Glutamatergic neuron (in vitro differentiated cells): ENCODE measurements around the gene TOM1L2. TPM values are rescaled to one million over a fixed set of nuclear protein-coding genes. Genes with fewer than 3 reads are reported as not detected.

Experiments
- DNase-seq: peaks from one replicate; pipeline ENCODE4 v3.0.0; 2022
- H3K27ac Mint-ChIP-seq: one replicate; pipeline ENCODE4 v1.8.0; 2020; ENCODE audit warnings: mild to moderate bottlenecking, mixed read lengths, inconsistent platforms; ENCODE audit not compliant: unreplicated experiment
- H3K27me3 Mint-ChIP-seq: one replicate; pipeline ENCODE4 v1.8.0; 2020; ENCODE audit warnings: mild to moderate bottlenecking, moderate library complexity, mixed read lengths, inconsistent platforms; ENCODE audit not compliant: unreplicated experiment
- H3K36me3 Mint-ChIP-seq: one replicate; pipeline ENCODE4 v1.8.0; 2020; ENCODE audit warnings: mild to moderate bottlenecking, mixed read lengths, inconsistent platforms; ENCODE audit not compliant: unreplicated experiment
- H3K4me1 Mint-ChIP-seq: one replicate; pipeline ENCODE4 v1.8.0; 2020; ENCODE audit warnings: mild to moderate bottlenecking, low read depth, mixed read lengths, inconsistent platforms; ENCODE audit not compliant: unreplicated experiment
- H3K4me3 Mint-ChIP-seq: one replicate; pipeline ENCODE4 v1.8.0; 2020; ENCODE audit warnings: mild to moderate bottlenecking, mixed read lengths, inconsistent platforms; ENCODE audit not compliant: unreplicated experiment
- H3K9me3 Mint-ChIP-seq: one replicate; pipeline ENCODE4 v1.8.0; 2020; ENCODE audit warnings: mild to moderate bottlenecking, moderate library complexity, mixed read lengths, inconsistent platforms; ENCODE audit not compliant: unreplicated experiment
- total RNA-seq: library from RNA; stranded (reverse); fragmentation: NEBNext Ultra II Directional; extraction: Animal tissue kit (Norgen Biotek cat#: 25700); gene quantifications from one replicate; pipeline ENCODE4 v1.2.1, GENCODE V29; 2021; ENCODE audit not compliant: unreplicated experiment
- TF ChIP-seq, protein P1 (sequence below): fragments of 200-600 bp; sonication (generic); IDR thresholded peaks from one replicate; pipeline ENCODE4 v1.5.0; 2021; ENCODE audit not compliant: partially characterized antibody, unreplicated experiment

TOM1L2 gene
- total RNA-seq, 1 donor from 2014 or later: 62.8 TPM

DNA sequence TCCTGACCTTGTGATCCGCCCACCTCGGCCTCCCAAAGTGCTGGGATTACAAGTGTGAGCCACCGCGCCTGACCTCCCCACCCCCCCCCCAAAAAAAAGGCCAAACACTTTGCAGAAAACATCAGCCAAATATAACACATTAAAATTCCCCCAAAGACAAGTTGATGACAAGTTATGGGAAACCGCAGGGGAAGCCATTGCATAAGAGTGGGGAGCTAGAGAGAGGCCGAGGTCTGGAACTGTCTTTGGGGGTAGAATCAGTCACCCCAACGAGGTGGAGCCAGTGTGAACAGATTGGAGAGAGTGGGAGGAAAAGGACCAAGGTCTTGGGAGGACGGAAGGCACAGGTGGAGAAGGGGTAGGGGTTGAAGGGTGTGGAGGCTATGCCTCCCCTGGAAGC, 3.2 kb upstream of the TOM1L2 start:
- peaks cover 12% of the 10 kb centered on the region for H3K27me3 Mint-ChIP-seq
- no peak overlapping the region for H3K27ac Mint-ChIP-seq
- H3K36me3 Mint-ChIP-seq: no peaks in the 10 kb centered on the region
- no peak for DNase-seq
- peaks cover 8% of the 10 kb centered on the region for H3K4me1 Mint-ChIP-seq
- no peak overlapping the region for H3K4me3 Mint-ChIP-seq
- TF ChIP-seq, protein P1, sequence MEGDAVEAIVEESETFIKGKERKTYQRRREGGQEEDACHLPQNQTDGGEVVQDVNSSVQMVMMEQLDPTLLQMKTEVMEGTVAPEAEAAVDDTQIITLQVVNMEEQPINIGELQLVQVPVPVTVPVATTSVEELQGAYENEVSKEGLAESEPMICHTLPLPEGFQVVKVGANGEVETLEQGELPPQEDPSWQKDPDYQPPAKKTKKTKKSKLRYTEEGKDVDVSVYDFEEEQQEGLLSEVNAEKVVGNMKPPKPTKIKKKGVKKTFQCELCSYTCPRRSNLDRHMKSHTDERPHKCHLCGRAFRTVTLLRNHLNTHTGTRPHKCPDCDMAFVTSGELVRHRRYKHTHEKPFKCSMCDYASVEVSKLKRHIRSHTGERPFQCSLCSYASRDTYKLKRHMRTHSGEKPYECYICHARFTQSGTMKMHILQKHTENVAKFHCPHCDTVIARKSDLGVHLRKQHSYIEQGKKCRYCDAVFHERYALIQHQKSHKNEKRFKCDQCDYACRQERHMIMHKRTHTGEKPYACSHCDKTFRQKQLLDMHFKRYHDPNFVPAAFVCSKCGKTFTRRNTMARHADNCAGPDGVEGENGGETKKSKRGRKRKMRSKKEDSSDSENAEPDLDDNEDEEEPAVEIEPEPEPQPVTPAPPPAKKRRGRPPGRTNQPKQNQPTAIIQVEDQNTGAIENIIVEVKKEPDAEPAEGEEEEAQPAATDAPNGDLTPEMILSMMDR: no peak
- no peaks in the 10 kb centered on the region for H3K9me3 Mint-ChIP-seq

DNA sequence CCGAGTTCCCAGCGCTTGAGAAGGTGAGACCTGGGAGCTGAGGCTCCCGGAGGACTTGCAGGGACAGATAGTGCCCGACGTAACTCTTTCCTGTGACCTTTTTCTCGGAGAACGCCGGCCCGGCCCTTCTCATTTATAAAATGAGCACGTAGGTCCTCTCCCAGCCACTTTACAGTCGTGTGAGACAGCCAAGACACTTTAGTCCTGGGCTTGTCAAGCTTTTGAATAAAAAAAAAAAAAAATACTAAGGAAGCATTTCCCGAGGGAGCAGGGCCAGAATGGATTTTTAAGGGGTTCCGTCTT, 703 bp upstream of the TOM1L2 start:
- DNase-seq: no peak
- Mint-ChIP-seq H3K9me3 (no peaks in the 10 kb centered on the region), H3K27me3 (peaks cover 11% of the 10 kb centered on the region), H3K36me3 (no peaks in the 10 kb centered on the region), H3K4me1 (peaks cover 7% of the 10 kb centered on the region), H3K27ac (no peak overlapping the region), H3K4me3 (peak overlapping the region; percentile 92)
- TF ChIP-seq, protein P1: no peak

DNA sequence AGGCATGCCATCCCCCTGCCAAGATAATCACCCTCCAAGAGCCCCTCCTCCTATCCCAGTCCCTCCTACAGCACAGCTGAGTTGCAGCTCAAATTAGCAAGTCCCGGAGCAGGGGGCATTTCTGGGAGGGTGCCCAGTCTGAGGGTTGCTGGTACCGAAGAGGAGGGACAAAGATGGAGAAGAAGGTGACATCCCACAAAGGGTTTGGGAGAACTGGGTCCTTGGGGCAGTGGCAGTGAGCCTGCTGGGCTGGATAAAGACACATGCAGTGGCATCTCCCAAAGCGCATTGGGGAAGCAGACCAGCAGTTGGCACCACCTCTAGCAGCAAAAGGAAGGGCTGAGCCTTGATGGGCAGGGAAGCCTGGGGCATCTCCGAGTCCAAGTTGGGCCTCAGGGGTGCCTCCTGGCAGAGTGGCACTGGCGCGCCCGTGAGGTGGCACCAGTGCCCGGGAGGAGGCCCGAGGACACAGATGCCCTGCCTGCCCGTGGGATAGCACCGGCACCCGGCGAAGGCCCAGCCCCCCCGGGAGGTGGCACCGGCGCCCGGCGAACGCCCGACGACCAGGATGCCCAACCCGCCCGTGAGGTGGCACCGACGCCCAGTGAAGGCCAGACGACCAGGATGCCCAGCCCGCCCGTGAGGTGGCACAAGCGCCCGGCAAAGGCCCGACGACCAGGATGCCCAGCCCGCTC, 622 bp downstream of the TOM1L2 start:
- no peak for DNase-seq
- Mint-ChIP-seq H3K4me3 (peak overlapping the region; percentile 75), H3K27ac (no peak overlapping the region)

DNA sequence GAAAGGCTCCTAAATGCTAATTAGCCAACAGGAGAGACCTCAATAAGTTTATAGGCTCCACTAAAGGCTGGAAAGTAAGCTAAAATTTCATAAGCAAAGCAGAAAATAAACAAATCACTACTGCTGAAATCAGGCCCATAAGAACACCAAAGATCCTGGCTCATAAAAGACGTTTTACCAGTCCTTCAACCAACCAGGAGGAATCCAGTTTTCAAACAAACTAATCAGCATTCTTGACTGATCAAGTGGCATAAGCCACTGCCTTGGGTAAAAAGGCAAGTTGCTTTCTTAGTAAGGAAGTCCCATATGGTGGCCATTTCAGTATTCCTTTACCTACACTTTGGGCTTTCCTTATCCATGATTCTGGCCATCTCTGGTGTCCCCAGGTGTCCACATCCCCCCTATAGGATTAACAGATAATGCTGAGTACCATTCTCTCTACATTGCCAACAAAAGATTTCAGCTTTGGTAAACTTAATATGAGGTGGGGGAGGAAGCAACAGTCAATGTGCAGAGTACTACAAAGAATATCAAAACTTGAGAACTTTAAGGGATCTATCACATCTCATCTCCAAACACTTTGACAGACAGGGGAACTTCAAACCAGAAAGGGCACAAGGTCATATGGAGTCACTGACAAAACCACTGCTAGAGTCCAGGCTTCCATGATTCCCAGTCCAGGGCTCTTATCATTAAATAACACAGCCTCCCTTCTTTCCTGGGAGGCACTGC, 1.3 kb downstream of the TOM1L2 start:
- Mint-ChIP-seq H3K27ac (peak overlapping the region; percentile 59), H3K27me3 (peaks cover 10% of the 10 kb centered on the region), H3K4me3 (peak overlapping the region; percentile 75), H3K9me3 (no peaks in the 10 kb centered on the region), H3K4me1 (peaks cover 2% of the 10 kb centered on the region), H3K36me3 (no peaks in the 10 kb centered on the region)
- no peak for DNase-seq
- TF ChIP-seq, protein P1: no peak

More for the DNA sequence above, 622 bp downstream of the TOM1L2 start:
- Mint-ChIP-seq H3K4me1 (peaks cover 2% of the 10 kb centered on the region), H3K9me3 (no peaks in the 10 kb centered on the region), H3K36me3 (no peaks in the 10 kb centered on the region), H3K27me3 (peaks cover 11% of the 10 kb centered on the region)
- TF ChIP-seq, protein P1: no peak

DNA sequence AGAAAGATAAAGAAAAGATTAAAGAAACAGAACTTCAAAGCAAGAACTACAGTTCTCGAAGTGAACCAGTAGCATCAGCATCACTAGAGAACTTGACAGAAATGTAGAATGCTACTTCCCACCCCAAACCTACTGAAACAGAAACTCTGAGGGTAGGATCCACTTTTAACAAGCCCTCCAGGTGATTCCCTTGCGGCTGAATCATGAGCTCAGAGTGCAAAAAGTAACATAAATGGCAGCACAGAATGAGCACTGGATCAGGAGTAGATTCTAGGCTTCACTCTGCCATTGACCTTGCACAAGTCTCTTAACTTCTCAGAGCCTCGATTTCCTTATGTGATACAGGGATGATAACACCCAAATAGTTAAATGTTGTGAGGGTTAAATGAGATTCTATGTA, 5.8 kb downstream of the TOM1L2 start:
- no peak overlapping the region for H3K4me3 Mint-ChIP-seq
- peaks cover 2% of the 10 kb centered on the region for H3K4me1 Mint-ChIP-seq
- peaks cover 3% of the 10 kb centered on the region for H3K27me3 Mint-ChIP-seq
- no peaks in the 10 kb centered on the region for H3K36me3 Mint-ChIP-seq
- no peaks in the 10 kb centered on the region for H3K9me3 Mint-ChIP-seq
- no peak for DNase-seq
- TF ChIP-seq, protein P1: no peak
- no peak overlapping the region for H3K27ac Mint-ChIP-seq
